NCI-H748 (cell line): ENCODE results near the gene DEAF1.
A peak's percentile ranks its signal among the peaks of the same experiment; 100 is the strongest.

Experiments used
- DNase-seq: peaks from one replicate; lab custom pipeline; 2025; ENCODE audit not compliant: unreplicated experiment; lab: John Stamatoyannopoulos, UW

DEAF1 gene

GRCh38 chr11:614623-615503 is 80.2 kb downstream of the DEAF1 start:
- DNase-seq, result no peak

GRCh38 chr11:614021-614622 is 80.9 kb downstream of the DEAF1 start:
- no peak for DNase-seq

- peak; percentile 65 for DNase-seq
These were observed 81.6 kb downstream of the DEAF1 start for GRCh38 chr11:613369-613968.

- DNase-seq, result no peak
These were observed 82.1 kb downstream of the DEAF1 start for GRCh38 chr11:612961-613300.

- DNase-seq, result peak; percentile 37
These were observed 82.6 kb downstream of the DEAF1 start for GRCh38 chr11:612201-612960.

GRCh38 chr11:611001-611996 is 83.7 kb downstream of the DEAF1 start:
- no peak for DNase-seq

- no peak for DNase-seq
These were observed 84.7 kb downstream of the DEAF1 start for GRCh38 chr11:610146-610801.

GRCh38 chr11:609341-609811 is 85.6 kb downstream of the DEAF1 start:
- no peak for DNase-seq

- DNase-seq, result no peak
These were observed 86.2 kb downstream of the DEAF1 start for GRCh38 chr11:608791-609251.

- no peak for DNase-seq
These were observed 86.9 kb downstream of the DEAF1 start for GRCh38 chr11:607971-608659.

- no peak for DNase-seq
These were observed 87.8 kb downstream of the DEAF1 start for GRCh38 chr11:607020-607780.

- no peak for DNase-seq
These were observed 88.8 kb downstream of the DEAF1 start for GRCh38 chr11:606245-606644.

- DNase-seq, result no peak
These were observed 89.5 kb downstream of the DEAF1 start for GRCh38 chr11:605286-606129.

- DNase-seq, result no peak
These were observed 91.9 kb downstream of the DEAF1 start for GRCh38 chr11:603154-603553.

- no peak for DNase-seq
These were observed 93.3 kb downstream of the DEAF1 start for GRCh38 chr11:601573-602245.

- no peak for DNase-seq
These were observed 96.9 kb downstream of the DEAF1 start for GRCh38 chr11:598005-598680.
